Panc1 (cell line): ENCODE data around the gene GPHA2. TPM values are rescaled to one million over a fixed set of nuclear protein-coding genes. Genes with fewer than 3 reads are reported as not detected.

Experiments
- ATAC-seq: fragments of 200-7000 bp; cut with Tn5 transposase; 2 replicates; pipeline ENCODE4 v1.9.1; 2020; ENCODE audit warnings: mild to moderate bottlenecking, moderate library complexity
- BruUV-seq: library from RNA; stranded (reverse); fragments of 400-500 nt; replicated peaks from 2 replicates; lab custom pipeline; 2021; lab: Mats Ljungman, UMichigan
- CTCF ChIA-PET: fragments of 300-600 bp; sonication (Branson Sonifier 250); formaldehyde crosslinking; loops from one replicate; lab custom pipeline; 2022; ENCODE audit warnings: antibody characterized with exemption; lab: Charles Lee
- POLR2A ChIA-PET: fragments of 300-600 bp; sonication (Branson Sonifier 250); formaldehyde crosslinking; loops from one replicate; lab custom pipeline; 2022; ENCODE audit warnings: antibody characterized with exemption; lab: Charles Lee
- DNase-seq: peaks from one replicate; pipeline ENCODE4 v3.0.0-alpha.2; 2010; ENCODE audit warnings: low read depth, low spot score
- H3K27ac ChIP-seq: 2 replicates; pipeline ENCODE4 v1.5.1; 2011; ENCODE audit warnings: mild to moderate bottlenecking, low read length, inconsistent platforms
- H3K27me3 ChIP-seq: fragments of 200-500 bp; sonication (Bioruptor generic); 2 replicates; pipeline ENCODE4 v1.6.0; 2014; ENCODE audit warnings: low read length, inconsistent platforms; ENCODE audit not compliant: control insufficient read depth, insufficient read depth
- H3K36me3 ChIP-seq: fragments of 200-500 bp; sonication (Bioruptor generic); 2 replicates; pipeline ENCODE4 v1.5.1; 2014; ENCODE audit warnings: inconsistent platforms, mild to moderate bottlenecking, low read length, moderate library complexity; ENCODE audit not compliant: control insufficient read depth, insufficient read depth
- H3K4me1 ChIP-seq: 2 replicates; pipeline ENCODE4 v1.5.1; 2011; ENCODE audit warnings: inconsistent platforms, mild to moderate bottlenecking, low read length, moderate library complexity; ENCODE audit not compliant: control insufficient read depth, insufficient read depth
- H3K4me3 ChIP-seq, 2 experiments: 2 replicates each; pipeline ENCODE4 v1.5.1; 2011 to 2012; ENCODE audit warnings: low read depth in 2 of 2, low read length in 2 of 2, mild to moderate bottlenecking in 2 of 2, inconsistent platforms in 1 of 2, moderate library complexity in 1 of 2
- H3K9me3 ChIP-seq: fragments of 200-500 bp; sonication (Bioruptor generic); 2 replicates; pipeline ENCODE4 v1.5.1; 2014; ENCODE audit warnings: low read depth, mild to moderate bottlenecking, inconsistent platforms, low read length, moderate library complexity; ENCODE audit not compliant: control insufficient read depth, insufficient read depth
- CTCF ChIP-seq: fragments of 450-650 bp; IDR thresholded peaks from 2 replicates; pipeline ENCODE4 v1.5.1; 2017; ENCODE audit warnings: mild to moderate bottlenecking
- POLR2AphosphoS5 ChIP-seq: IDR thresholded peaks from 2 replicates; pipeline ENCODE4 v1.6.1; 2012; ENCODE audit warnings: mild to moderate bottlenecking, low read depth, low read length, moderate library complexity
- SIN3A ChIP-seq: IDR thresholded peaks from 2 replicates; pipeline ENCODE4 v1.6.1; 2012; ENCODE audit warnings: low read depth, mild to moderate bottlenecking, low read length, moderate library complexity, borderline replicate concordance; ENCODE audit not compliant: insufficient read depth
- TCF7L2 ChIP-seq: IDR thresholded peaks from 2 replicates; pipeline ENCODE4 v1.6.1; 2011; ENCODE audit warnings: mild to moderate bottlenecking, low read depth, low read length, inconsistent platforms
- in situ Hi-C: cut with HindIII; loops from 2 replicates; pipeline ENCODE4 v1.10.0; 2016; ENCODE audit warnings: low sequenced_read_pairs, low pct_unique_long_range_greater_than_20kb
- intact Hi-C: fragments of 100-400 bp; cut with micrococcal nuclease; formaldehyde crosslinking; loops from one replicate; pipeline ENCODE4 v1.10.0; 2022; ENCODE audit not compliant: unreplicated experiment
- total RNA-seq: library from RNA; stranded (reverse); gene quantifications from one replicate; pipeline ENCODE4 v1.2.1, GENCODE V29; 2021; ENCODE audit not compliant: unreplicated experiment
- TF ChIP-seq, protein P1 (sequence below), 2 experiments: IDR thresholded peaks; 2 replicates each; pipeline ENCODE4 v1.6.1; 2011 to 2012; ENCODE audit warnings: low read depth in 2 of 2, control low read depth in 1 of 2, low read length in 1 of 2, mild to moderate bottlenecking in 1 of 2, moderate library complexity in 1 of 2; ENCODE audit not compliant: insufficient read depth in 1 of 2

Gene GPHA2
- total RNA-seq, 1 experiment from 2014 or later, result not detected

- H3K4me1 ChIP-seq, result no peaks in the 10 kb centered on the region
- H3K27ac ChIP-seq, result no peak overlapping the region
- CTCF ChIA-PET, result interaction anchor here (0.7 kb wide), 3 partner anchors 11 to 770 kb away, joined by 4 to 12 read pairs (median 4); no protein-coding TSS in a partner anchor
- BruUV-seq, result no TSS peak
- intact Hi-C loops, result no loop called here
- no peaks in the 10 kb centered on the region for H3K36me3 ChIP-seq
- DNase-seq, result no peak
- in situ Hi-C loops, result no loop called here
- TF ChIP-seq TCF7L2 (no peak), POLR2AphosphoS5 (no peak), CTCF (no peak), SIN3A (no peak)
- TF ChIP-seq, protein P1, sequence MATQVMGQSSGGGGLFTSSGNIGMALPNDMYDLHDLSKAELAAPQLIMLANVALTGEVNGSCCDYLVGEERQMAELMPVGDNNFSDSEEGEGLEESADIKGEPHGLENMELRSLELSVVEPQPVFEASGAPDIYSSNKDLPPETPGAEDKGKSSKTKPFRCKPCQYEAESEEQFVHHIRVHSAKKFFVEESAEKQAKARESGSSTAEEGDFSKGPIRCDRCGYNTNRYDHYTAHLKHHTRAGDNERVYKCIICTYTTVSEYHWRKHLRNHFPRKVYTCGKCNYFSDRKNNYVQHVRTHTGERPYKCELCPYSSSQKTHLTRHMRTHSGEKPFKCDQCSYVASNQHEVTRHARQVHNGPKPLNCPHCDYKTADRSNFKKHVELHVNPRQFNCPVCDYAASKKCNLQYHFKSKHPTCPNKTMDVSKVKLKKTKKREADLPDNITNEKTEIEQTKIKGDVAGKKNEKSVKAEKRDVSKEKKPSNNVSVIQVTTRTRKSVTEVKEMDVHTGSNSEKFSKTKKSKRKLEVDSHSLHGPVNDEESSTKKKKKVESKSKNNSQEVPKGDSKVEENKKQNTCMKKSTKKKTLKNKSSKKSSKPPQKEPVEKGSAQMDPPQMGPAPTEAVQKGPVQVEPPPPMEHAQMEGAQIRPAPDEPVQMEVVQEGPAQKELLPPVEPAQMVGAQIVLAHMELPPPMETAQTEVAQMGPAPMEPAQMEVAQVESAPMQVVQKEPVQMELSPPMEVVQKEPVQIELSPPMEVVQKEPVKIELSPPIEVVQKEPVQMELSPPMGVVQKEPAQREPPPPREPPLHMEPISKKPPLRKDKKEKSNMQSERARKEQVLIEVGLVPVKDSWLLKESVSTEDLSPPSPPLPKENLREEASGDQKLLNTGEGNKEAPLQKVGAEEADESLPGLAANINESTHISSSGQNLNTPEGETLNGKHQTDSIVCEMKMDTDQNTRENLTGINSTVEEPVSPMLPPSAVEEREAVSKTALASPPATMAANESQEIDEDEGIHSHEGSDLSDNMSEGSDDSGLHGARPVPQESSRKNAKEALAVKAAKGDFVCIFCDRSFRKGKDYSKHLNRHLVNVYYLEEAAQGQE (IDR thresholded peaks at IDR 0.05; ENCODE audit: insufficient read depth in 1 of 2, low read depth in 2 of 2, low read length in 1 of 2), result no peak
- H3K4me3 ChIP-seq, result no peak overlapping the region
- no peaks in the 10 kb centered on the region for H3K27me3 ChIP-seq
- POLR2A ChIA-PET, result no interaction called here
- H3K9me3 ChIP-seq, result no peaks in the 10 kb centered on the region
- ATAC-seq, result no peak
Observed at GRCh38 chr11:64974124-64974523, 38.4 kb upstream of the GPHA2 start.

DNA sequence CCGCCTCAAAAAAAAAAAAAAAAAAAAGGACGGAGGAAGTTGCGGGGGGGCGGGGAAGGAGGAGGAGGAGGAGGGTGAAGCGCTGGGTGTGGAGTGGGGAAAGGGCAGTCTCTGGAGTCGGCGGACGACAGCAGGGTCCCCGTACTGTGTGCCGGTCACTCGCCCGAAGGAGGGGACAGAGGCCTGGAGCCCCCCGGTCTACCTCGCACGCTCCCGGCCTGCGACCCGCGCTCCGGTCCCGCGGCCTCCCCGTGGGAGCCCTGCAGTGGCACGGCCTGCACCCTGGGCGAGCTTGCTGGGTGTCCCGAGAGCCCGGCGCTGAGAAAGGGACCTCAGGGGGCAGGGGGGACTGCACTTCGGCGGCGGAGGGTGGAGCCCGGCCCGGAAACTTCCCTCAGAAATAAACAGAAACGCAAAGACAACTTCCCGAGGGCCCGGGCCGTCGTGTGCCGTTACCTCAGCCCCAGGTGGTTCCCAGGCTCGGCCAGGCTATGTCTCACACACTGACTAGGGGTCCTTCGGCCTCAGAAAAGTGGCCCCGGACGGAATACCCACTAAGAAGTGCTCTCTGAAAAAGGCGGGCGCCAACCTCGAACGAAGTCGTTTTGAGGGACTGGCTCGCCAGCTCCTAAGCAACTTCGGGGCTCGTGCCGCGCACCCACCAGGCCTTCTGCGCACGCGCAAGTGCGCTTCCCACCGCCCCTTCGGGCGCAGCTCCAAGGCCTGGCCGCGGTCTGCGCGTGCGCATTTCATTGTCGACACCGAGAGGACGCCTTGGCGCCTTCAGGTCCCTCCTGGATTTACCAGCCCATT is 35.9 kb upstream of the GPHA2 start, which contains the start of gene MAJIN:
Gene MAJIN (minus strand): TSS at position 688 of the 813 bp plus-strand sequence. CDS start 12,703 bp downstream, outside the sequence.
- intact Hi-C loops (no loop called here), in situ Hi-C loops (no loop called here)
- H3K4me3 ChIP-seq, result peak within 1 kb of the TSS; percentile 27 to 53
- ATAC-seq, result peak; percentile 79
- no peaks in the 10 kb centered on the region for H3K4me1 ChIP-seq
- peak; percentile 73 for TF ChIP-seq POLR2AphosphoS5
- TF ChIP-seq SIN3A, result no peak
- peak; percentile 18 for DNase-seq
- no peaks in the 10 kb centered on the region for H3K36me3 ChIP-seq
- ChIA-PET POLR2A (interaction anchor here (0.6 kb wide), 1 partner anchor 55 kb away, joined by 3 read pairs; no protein-coding TSS in a partner anchor), CTCF (interaction anchor here (0.6 kb wide), 1 partner anchor 13 kb away, joined by 11 read pairs; no protein-coding TSS in a partner anchor)
- BruUV-seq, result no TSS peak
- no peaks in the 10 kb centered on the region for H3K9me3 ChIP-seq
- H3K27ac ChIP-seq, result peak within 1 kb of the TSS; percentile 52
- no peaks in the 10 kb centered on the region for H3K27me3 ChIP-seq
